ENCODE measurements around the gene ZNF644.

DNA sequence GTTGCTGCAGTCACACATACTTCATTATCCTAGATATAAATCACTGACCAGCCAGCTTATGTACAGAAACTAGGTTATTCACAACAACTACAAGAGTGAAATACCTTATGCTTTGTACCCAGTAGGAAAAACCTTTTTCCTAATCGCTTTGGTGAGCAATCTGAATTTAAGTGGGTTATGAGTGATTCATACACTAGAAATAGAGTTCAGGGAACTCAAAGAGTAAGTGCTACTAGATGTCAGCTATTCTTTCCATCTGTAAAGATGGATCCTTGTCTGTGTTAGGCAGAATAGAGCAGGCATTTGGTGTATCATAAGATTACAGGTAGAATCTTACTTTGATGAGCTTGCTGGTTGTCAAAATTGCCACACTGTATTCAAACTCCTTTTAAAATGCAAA, 101.9 kb downstream of the ZNF644 start:
- TF ChIP-seq, protein P1, sequence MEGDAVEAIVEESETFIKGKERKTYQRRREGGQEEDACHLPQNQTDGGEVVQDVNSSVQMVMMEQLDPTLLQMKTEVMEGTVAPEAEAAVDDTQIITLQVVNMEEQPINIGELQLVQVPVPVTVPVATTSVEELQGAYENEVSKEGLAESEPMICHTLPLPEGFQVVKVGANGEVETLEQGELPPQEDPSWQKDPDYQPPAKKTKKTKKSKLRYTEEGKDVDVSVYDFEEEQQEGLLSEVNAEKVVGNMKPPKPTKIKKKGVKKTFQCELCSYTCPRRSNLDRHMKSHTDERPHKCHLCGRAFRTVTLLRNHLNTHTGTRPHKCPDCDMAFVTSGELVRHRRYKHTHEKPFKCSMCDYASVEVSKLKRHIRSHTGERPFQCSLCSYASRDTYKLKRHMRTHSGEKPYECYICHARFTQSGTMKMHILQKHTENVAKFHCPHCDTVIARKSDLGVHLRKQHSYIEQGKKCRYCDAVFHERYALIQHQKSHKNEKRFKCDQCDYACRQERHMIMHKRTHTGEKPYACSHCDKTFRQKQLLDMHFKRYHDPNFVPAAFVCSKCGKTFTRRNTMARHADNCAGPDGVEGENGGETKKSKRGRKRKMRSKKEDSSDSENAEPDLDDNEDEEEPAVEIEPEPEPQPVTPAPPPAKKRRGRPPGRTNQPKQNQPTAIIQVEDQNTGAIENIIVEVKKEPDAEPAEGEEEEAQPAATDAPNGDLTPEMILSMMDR (IDR thresholded peaks at IDR 0.05), result no peak
- TF ChIP-seq ZFX (IDR thresholded peaks at IDR 0.05; ENCODE audit: borderline replicate concordance), result no peak

Measured in 22Rv1 (cell line).